SK-N-SH treated with all-trans-retinoic acid at 6 μM for 48 hours (cell line): ENCODE data around the gene MID1.

Source experiments
- ATAC-seq: fragments of 200-7000 bp; cut with Tn5 transposase; 3 replicates; pipeline ENCODE4 v1.9.1; 2020; ENCODE audit warnings: mild to moderate bottlenecking, moderate library complexity
- ARNTL ChIP-seq: fragments of 450-650 bp; formaldehyde crosslinking; IDR thresholded peaks from 2 replicates; pipeline ENCODE4 v1.5.0; 2020; ENCODE audit warnings: low read depth, mild to moderate bottlenecking, moderate library complexity, borderline replicate concordance
- BACH2 ChIP-seq: fragments of 250-450 bp; sonication (Bioruptor Pico); IDR thresholded peaks from 2 replicates; pipeline ENCODE4 v1.9.0; 2021; ENCODE audit warnings: mild to moderate bottlenecking, borderline replicate concordance
- ESRRG ChIP-seq: fragments of 250-450 bp; sonication (Bioruptor Pico); IDR thresholded peaks from 2 replicates; pipeline ENCODE4 v1.6.1; 2021; ENCODE audit warnings: mild to moderate bottlenecking
- GLIS3 ChIP-seq: fragments of 250-450 bp; sonication (Bioruptor Pico); IDR thresholded peaks from 2 replicates; pipeline ENCODE4 v1.5.0; 2020; ENCODE audit warnings: mild to moderate bottlenecking, moderate library complexity
- ISL1 ChIP-seq: fragments of 250-450 bp; sonication (Bioruptor Pico); IDR thresholded peaks from 2 replicates; pipeline ENCODE4 v2.1.2; 2022; ENCODE audit warnings: mild to moderate bottlenecking, moderate library complexity
- OSR1 ChIP-seq: fragments of 250-450 bp; sonication (Bioruptor Pico); IDR thresholded peaks from 2 replicates; pipeline ENCODE4 v1.8.0; 2022; ENCODE audit warnings: moderate library complexity, mild to moderate bottlenecking, inconsistent platforms
- POU6F1 ChIP-seq: fragments of 250-450 bp; sonication (Bioruptor Pico); IDR thresholded peaks from 2 replicates; pipeline ENCODE4 v1.8.0; 2021; ENCODE audit warnings: low read depth, mild to moderate bottlenecking, moderate library complexity, borderline replicate concordance
- PPARA ChIP-seq: fragments of 250-450 bp; sonication (Bioruptor Pico); IDR thresholded peaks from 2 replicates; pipeline ENCODE4 v1.5.0; 2020; ENCODE audit warnings: mild to moderate bottlenecking, borderline replicate concordance
- RARB ChIP-seq: fragments of 250-450 bp; sonication (Bioruptor Pico); IDR thresholded peaks from 2 replicates; pipeline ENCODE4 v1.8.0; 2021; ENCODE audit warnings: mild to moderate bottlenecking, moderate library complexity
- SNAI2 ChIP-seq: fragments of 250-450 bp; sonication (Bioruptor Pico); IDR thresholded peaks from 2 replicates; pipeline ENCODE4 v1.5.0; 2020; ENCODE audit warnings: mild to moderate bottlenecking, moderate library complexity
- TCF4 ChIP-seq: fragments of 250-450 bp; sonication (Bioruptor Pico); IDR thresholded peaks from 2 replicates; pipeline ENCODE4 v1.8.0; 2021; ENCODE audit warnings: mild to moderate bottlenecking, moderate library complexity, borderline replicate concordance
- TOX ChIP-seq: fragments of 250-450 bp; sonication (Bioruptor Pico); IDR thresholded peaks from 2 replicates; pipeline ENCODE4 v1.8.0; 2021; ENCODE audit warnings: mild to moderate bottlenecking, moderate library complexity, borderline replicate concordance
- TSHZ2 ChIP-seq: fragments of 250-450 bp; sonication (Bioruptor Pico); IDR thresholded peaks from 2 replicates; pipeline ENCODE4 v1.5.0; 2020; ENCODE audit warnings: mild to moderate bottlenecking, moderate library complexity
- ZC3H10 ChIP-seq: fragments of 250-450 bp; sonication (Bioruptor Pico); IDR thresholded peaks from 2 replicates; pipeline ENCODE4 v1.5.1; 2021; ENCODE audit warnings: mild to moderate bottlenecking, moderate library complexity
- ZFP3 ChIP-seq: fragments of 250-450 bp; sonication (Bioruptor Pico); IDR thresholded peaks from 2 replicates; pipeline ENCODE4 v1.5.0; 2020; ENCODE audit warnings: mild to moderate bottlenecking, moderate library complexity
- ZFP30 ChIP-seq: fragments of 450-650 bp; formaldehyde crosslinking; IDR thresholded peaks from 2 replicates; pipeline ENCODE4 v1.5.0; 2022; ENCODE audit warnings: mild to moderate bottlenecking, moderate library complexity
- ZNF565 ChIP-seq: fragments of 450-650 bp; formaldehyde crosslinking; conservative IDR thresholded peaks from 2 replicates; pipeline ENCODE4 v1.5.0; 2020; ENCODE audit warnings: low read depth, mild to moderate bottlenecking, moderate library complexity
- ZNF70 ChIP-seq: fragments of 450-650 bp; formaldehyde crosslinking; IDR thresholded peaks from 2 replicates; pipeline ENCODE4 v1.5.0; 2020; ENCODE audit warnings: mild to moderate bottlenecking, moderate library complexity
- ZNF8 ChIP-seq: fragments of 450-650 bp; formaldehyde crosslinking; IDR thresholded peaks from 2 replicates; pipeline ENCODE4 v1.5.0; 2020; ENCODE audit warnings: mild to moderate bottlenecking, moderate library complexity
- TF ChIP-seq, protein P1 (sequence below): fragments of 250-450 bp; sonication (Bioruptor Pico); IDR thresholded peaks from 2 replicates; pipeline ENCODE4 v1.5.1; 2020; ENCODE audit warnings: low read depth, mild to moderate bottlenecking, moderate library complexity
- TF ChIP-seq, protein P2 (sequence below): fragments of 250-450 bp; sonication (Bioruptor Pico); IDR thresholded peaks from 2 replicates; pipeline ENCODE4 v1.5.1; 2021; ENCODE audit warnings: mild to moderate bottlenecking, moderate library complexity

Gene MID1

DNA sequence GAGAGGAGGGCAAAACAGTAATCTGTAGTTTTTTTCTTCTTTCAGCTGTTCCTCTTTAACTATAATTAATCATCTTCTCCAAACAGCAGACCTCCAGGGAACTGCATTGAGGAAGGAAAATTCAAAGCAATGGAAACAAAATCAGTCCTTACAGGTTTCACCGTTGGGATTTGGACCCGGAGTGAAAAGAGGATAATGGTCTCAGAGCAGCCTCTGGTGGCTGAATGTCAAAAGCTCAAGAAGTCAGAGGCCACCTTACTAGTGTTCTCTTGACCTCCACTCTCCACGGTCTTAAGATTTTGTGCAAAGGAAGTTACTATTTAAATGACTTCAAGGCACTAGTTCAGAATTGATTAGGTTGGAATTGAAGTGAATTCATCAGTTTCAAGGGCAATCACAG, 16.0 kb upstream of the MID1 start (continued):
- TF ChIP-seq ZNF8 (CRISPR knock-in tag), result no peak
- no peak for TF ChIP-seq GLIS3
- TF ChIP-seq ZFP3 (CRISPR knock-in tag), result no peak
- TF ChIP-seq TOX (CRISPR knock-in tag), result no peak
- TF ChIP-seq, all 23 proteins: peak for 0

DNA sequence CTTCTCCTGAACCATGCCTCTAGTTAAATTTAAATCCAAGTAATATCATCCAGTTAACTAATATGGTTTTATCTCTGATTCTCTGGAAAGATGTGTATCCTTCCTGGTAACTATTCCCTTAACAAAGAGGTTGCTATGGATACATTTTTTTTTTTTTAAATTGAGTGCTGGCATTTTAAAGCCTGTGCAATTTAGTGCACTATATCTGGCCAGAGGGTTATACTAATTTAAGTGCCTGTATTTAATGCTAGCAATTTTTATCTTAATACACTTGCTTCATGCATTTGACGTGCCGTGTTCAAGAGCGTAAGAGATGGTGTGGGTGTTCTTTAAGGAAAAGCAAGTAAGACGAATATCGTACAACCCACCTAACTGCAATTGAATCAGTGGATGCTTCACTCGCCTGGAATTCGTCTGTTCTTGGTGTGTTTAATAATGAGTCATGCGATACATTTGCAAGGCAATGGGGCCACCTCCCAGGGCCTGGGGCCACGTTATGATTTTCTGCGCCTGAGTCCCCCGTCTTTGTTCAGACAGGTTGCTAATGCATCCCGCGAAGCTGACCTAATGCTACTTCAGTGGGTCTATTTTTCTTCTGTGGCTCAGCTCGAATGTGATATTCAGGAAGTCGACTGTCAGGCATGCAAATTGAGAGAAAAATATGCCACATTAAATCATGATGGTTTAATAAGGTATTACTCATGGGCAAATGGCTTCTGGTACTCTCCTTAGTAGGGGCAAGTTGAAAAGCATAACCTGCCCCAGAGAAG, 14.2 kb upstream of the MID1 start:
- 0 out of 2 replicates have a peak, but pooled peaks have one; percentile 26 for TF ChIP-seq ISL1
- no peak for TF ChIP-seq ESRRG

DNA sequence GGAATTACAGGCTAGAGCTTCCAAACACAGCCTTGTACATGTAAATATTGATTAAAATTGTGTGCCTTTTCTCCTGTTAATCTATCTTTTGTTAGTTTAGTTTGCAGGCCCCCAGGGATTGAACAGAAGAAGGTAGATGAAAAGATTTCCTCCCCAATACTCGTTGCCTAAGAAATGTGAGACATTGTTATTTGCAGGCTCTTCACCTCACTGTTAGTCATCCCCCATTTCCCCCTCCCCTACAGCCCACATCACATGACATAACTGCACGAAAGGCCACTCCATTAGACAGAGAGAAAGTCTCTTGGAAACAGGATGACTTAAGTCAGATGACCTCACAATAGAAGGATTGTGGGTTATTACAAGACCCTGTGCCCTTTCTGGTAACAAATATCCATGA, 13.3 kb upstream of the MID1 start:
- TF ChIP-seq POU6F1, result no peak
- TF ChIP-seq ZNF8 (CRISPR knock-in tag), result no peak
- no peak for TF ChIP-seq OSR1 (CRISPR knock-in tag)
- TF ChIP-seq, protein P1, sequence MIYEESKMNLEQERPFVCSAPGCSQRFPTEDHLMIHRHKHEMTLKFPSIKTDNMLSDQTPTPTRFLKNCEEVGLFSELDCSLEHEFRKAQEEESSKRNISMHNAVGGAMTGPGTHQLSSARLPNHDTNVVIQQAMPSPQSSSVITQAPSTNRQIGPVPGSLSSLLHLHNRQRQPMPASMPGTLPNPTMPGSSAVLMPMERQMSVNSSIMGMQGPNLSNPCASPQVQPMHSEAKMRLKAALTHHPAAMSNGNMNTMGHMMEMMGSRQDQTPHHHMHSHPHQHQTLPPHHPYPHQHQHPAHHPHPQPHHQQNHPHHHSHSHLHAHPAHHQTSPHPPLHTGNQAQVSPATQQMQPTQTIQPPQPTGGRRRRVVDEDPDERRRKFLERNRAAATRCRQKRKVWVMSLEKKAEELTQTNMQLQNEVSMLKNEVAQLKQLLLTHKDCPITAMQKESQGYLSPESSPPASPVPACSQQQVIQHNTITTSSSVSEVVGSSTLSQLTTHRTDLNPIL (CRISPR knock-in tag), result no peak
- TF ChIP-seq TCF4 (CRISPR knock-in tag), result no peak
- no peak for TF ChIP-seq GLIS3
- no peak for TF ChIP-seq ZC3H10 (CRISPR knock-in tag)
- no peak for TF ChIP-seq TOX (CRISPR knock-in tag)
- no peak for TF ChIP-seq ZFP30 (CRISPR knock-in tag)
- no peak for TF ChIP-seq ZNF565 (CRISPR knock-in tag)
- no peak for TF ChIP-seq ZNF70
- ATAC-seq, result peak; percentile 83

More for the DNA sequence above, 14.2 kb upstream of the MID1 start:
- ATAC-seq, result peak; percentile 80

DNA sequence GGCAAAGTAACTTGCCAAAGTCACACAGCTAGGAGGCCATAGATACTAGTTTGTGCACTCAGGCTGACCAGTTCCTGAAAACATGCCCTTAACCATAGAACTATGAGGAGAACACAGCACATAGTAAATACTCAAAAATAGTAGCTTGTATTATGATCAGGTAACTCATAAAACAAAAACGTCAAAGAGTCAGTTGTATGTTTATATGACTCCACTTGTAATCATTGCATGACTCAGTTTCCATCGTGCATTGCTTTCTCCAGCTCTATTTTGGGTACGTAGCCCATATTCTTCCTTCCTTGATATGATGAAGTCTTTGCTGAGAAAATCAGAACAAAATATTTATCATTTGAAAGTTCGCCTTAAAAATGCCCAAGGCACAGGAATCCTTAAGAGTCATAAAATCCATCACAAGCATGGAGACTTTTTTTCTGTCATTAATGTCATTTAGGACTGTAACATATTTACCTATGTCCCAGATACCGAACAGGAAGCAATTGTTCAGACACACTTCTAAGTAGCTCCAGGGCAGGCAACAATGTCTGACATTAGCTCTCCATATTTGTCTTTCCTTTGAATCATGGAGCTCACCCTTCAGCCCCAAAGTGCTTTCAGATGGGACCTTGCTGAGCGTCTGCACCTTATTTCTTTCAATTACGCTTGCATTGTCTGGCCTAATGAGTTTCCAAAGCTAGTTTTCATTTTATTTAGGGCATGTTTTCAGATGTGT, 11.2 kb upstream of the MID1 start:
- TF ChIP-seq ZNF8 (CRISPR knock-in tag) (no peak), RARB (no peak), TCF4 (CRISPR knock-in tag) (no peak), ISL1 (no peak), PPARA (no peak), ZFP30 (CRISPR knock-in tag) (no peak), POU6F1 (no peak), ARNTL (no peak), TSHZ2 (CRISPR knock-in tag) (no peak), BACH2 (CRISPR knock-in tag) (no peak), ZFP3 (CRISPR knock-in tag) (no peak), ZNF70 (no peak), ZC3H10 (CRISPR knock-in tag) (no peak), GLIS3 (no peak), SNAI2 (CRISPR knock-in tag) (no peak)
- TF ChIP-seq, protein P1 (CRISPR knock-in tag), result no peak
- TF ChIP-seq, protein P2, sequence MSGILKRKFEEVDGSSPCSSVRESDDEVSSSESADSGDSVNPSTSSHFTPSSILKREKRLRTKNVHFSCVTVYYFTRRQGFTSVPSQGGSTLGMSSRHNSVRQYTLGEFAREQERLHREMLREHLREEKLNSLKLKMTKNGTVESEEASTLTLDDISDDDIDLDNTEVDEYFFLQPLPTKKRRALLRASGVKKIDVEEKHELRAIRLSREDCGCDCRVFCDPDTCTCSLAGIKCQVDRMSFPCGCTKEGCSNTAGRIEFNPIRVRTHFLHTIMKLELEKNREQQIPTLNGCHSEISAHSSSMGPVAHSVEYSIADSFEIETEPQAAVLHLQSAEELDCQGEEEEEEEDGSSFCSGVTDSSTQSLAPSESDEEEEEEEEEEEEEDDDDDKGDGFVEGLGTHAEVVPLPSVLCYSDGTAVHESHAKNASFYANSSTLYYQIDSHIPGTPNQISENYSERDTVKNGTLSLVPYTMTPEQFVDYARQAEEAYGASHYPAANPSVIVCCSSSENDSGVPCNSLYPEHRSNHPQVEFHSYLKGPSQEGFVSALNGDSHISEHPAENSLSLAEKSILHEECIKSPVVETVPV (CRISPR knock-in tag), result no peak
- no peak for ATAC-seq
